T-helper 17 cell (primary cell): ENCODE results near the gene ACTA2. TPM values are rescaled to one million over a fixed set of nuclear protein-coding genes. Genes with fewer than 3 reads are reported as not detected.

ENCODE experiments used
- ATAC-seq: fragments of 150-1000 bp; cut with Tn5 transposase; 2 replicates; pipeline ENCODE4 v1.10.0; 2021; ENCODE audit warnings: mild to moderate bottlenecking, moderate library complexity
- DNase-seq, 3 donors: peaks; one replicate each; pipeline versions ENCODE4 v3.0.0 to v3.0.0-alpha.2; 2020 to 2021
- H3K9me3 ChIP-seq: one replicate; pipeline ENCODE4 v1.7.0; 2013; ENCODE audit warnings: low read length, mild to moderate bottlenecking; ENCODE audit not compliant: control insufficient read depth, poor library complexity, severe bottlenecking
- H3K27ac Mint-ChIP-seq: one replicate; pipeline ENCODE4 v1.8.0; 2022; ENCODE audit warnings: mild to moderate bottlenecking, moderate library complexity, mixed read lengths
- H3K27me3 Mint-ChIP-seq: one replicate; pipeline ENCODE4 v1.8.0; 2022; ENCODE audit warnings: mixed read lengths
- H3K36me3 Mint-ChIP-seq: one replicate; pipeline ENCODE4 v1.8.0; 2022; ENCODE audit warnings: low read depth, mixed read lengths
- H3K4me1 Mint-ChIP-seq: one replicate; pipeline ENCODE4 v1.8.0; 2022; ENCODE audit warnings: mild to moderate bottlenecking, mixed read lengths
- H3K4me3 Mint-ChIP-seq: one replicate; pipeline ENCODE4 v1.8.0; 2022; ENCODE audit warnings: mild to moderate bottlenecking, moderate library complexity, mixed read lengths
- total RNA-seq, 4 donors: library from RNA in 2 of 4; stranded (reverse) in 2 of 4; gene quantifications; one replicate each; pipeline ENCODE4 v1.2.3 and lab custom pipeline; 2022 to 2026

The ACTA2 gene
- total RNA-seq, 2 donors from 2014 or later = 3.8 to 4.6 TPM

DNA sequence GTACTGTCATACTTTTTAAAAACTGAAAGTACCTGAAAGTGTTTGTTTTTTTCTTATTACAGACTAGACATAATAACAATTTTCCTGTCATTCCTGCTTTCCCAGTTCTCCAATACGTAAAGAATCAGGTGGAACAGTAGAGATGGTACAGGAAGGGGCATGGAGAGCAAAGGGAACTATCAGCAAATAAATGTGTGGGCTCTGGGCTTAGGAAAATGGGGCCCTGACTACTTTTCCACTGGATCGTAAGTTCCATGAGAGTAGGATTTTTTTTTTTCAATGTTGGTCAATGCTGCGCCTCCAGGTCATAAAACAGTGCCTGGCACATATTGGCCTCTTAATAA, 22.8 kb upstream of the ACTA2 start:
- H3K27me3 Mint-ChIP-seq = no peaks in the 10 kb centered on the region
- ATAC-seq (peak; percentile 27), DNase-seq (no peak)

DNA sequence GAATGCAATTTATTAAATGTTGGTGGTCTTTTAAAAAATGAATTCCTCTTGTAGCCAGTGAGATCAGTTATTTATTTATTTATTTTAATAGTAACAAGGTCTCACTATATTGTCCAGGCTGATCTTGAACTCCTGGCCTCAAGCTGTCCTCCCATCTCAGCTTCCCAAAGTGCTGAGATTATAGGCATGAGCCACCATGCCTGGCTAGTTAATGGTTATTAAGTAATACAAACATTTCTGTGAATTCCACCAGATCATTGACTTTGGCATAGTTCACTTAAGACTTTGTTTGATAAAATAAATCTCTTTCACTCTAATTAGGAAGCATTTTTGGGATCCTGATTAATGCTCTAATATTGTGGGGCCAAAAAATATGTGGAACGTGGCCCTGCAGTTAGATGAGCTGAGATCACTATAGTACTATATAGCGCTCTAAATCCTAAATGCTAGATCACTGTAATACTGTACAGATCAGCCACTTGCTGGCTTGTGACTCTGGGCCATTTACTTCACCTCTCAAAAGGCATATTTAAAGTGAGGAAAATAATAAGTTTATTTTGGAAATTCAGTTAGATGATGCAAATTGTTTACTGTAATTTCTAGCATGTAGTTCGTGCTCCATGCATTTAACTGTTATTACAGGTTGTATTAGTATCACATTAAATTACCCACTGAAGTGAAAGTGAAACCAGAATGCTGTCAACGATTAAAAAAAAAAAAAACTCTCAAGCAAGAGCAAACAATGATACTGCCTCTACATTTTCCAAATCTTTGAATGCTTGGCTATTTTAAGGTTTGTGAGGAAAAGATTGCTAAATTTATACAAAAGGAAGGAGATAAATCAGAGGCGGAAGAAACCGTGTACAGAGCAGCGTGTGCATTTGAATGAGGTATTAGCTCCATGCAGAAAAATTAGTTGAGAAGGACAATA, 22.1 kb upstream of the ACTA2 start:
- Mint-ChIP-seq H3K4me3 (peak overlapping the region; percentile 99), H3K27ac (peak overlapping the region; percentile 98), H3K27me3 (no peaks in the 10 kb centered on the region), H3K36me3 (peaks cover 2% of the 10 kb centered on the region), H3K4me1 (peaks cover 20% of the 10 kb centered on the region)
- DNase-seq (no peak), ATAC-seq (peak; percentile 61)
- H3K9me3 ChIP-seq = no peaks in the 10 kb centered on the region

More for the DNA sequence above, 22.8 kb upstream of the ACTA2 start:
- Mint-ChIP-seq H3K27ac (peak overlapping the region; percentile 98), H3K36me3 (peaks cover 2% of the 10 kb centered on the region), H3K4me3 (peak overlapping the region; percentile 99), H3K4me1 (peaks cover 19% of the 10 kb centered on the region)
- no peaks in the 10 kb centered on the region for H3K9me3 ChIP-seq

DNA sequence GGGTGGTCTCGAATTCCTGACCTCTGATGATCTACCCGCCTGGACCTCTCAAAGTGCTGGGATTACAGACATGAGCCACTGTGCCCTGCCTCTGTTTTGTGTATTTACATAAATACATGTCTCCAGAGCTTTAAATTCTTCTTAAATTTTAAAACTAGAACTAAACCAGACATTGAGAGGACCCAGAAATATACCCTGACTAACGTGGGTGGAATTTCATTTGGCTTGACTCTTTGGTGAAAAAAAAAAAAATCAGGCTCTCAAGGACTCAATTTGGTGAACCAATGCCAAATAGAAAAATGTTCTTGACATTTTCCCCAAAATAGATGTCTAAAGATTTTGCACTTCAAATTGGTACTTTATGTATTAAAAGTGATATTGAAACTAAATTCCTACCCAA, 21.4 kb upstream of the ACTA2 start:
- H3K36me3 Mint-ChIP-seq = peaks cover 2% of the 10 kb centered on the region
- H3K4me1 Mint-ChIP-seq = peaks cover 15% of the 10 kb centered on the region
- no peak for ATAC-seq
- H3K4me3 Mint-ChIP-seq = no peak overlapping the region
- no peaks in the 10 kb centered on the region for H3K27me3 Mint-ChIP-seq
- H3K9me3 ChIP-seq = no peaks in the 10 kb centered on the region
- no peak for DNase-seq
- H3K27ac Mint-ChIP-seq = no peak overlapping the region

DNA sequence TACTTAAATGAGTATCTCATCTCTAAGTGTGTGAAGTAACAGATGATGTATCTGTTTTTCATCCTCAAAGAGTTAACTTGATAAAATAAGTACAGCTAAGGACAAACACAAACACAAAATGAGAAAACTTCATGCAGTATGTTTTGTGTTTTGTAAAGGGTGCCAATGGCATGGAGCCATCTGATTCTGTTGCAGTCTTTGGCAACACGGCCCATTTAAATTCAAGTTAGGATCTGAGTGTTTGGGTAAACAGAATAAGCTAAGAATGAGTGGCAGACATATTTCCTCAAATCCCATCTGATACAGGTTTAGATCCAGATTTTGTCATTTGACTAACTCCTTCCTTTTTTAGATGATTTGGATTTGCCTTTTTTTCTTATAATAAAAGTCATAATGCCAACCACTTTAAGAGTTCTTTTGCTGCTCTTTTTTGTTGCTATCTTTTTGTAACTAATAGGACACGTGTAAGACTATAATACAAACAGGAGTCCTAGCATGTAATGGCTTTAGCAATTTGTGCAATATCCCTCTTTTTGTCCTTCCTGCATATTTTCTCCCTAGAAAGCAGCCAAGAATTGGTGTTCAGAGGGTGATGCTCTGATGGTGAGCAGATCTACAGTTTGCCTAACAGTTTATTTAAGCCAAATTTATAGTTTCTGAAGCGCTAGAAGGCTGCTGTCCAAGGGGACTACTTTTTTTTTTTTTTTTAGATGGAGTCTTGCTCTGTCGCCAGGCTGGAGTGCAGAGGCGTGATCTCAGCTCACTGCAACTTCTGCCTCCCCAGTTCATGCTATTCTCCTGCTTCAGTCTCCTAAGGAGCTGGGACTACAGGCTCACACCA, 18.9 kb upstream of the ACTA2 start:
- H3K27me3 Mint-ChIP-seq = no peaks in the 10 kb centered on the region
- no peak overlapping the region for H3K27ac Mint-ChIP-seq
- peaks cover 2% of the 10 kb centered on the region for H3K36me3 Mint-ChIP-seq
- peaks cover 14% of the 10 kb centered on the region for H3K4me1 Mint-ChIP-seq
- H3K9me3 ChIP-seq = no peaks in the 10 kb centered on the region
- DNase-seq = no peak
- no peak for ATAC-seq
- H3K4me3 Mint-ChIP-seq = no peak overlapping the region

DNA sequence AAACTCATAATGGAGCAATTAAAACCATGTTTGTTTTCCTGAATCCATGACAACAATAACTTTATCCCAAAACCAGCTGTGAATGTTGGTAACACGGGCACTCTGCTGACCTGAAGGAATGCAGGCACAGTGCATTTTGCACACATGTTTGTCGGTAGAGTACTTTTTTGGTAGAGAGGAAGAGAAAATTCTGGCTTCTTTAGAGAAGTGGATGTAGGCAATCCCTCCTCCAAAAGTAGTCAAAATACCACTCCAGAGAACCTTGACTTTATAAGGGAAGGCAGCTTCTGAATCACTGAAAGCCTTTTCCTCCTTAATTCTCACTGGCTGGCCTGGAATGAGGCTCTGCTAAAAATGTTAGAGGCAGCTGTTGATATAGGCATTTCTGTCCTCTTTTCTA, 15.8 kb upstream of the ACTA2 start:
- no peak overlapping the region for H3K27ac Mint-ChIP-seq
- H3K9me3 ChIP-seq = no peaks in the 10 kb centered on the region
- H3K4me3 Mint-ChIP-seq = no peak overlapping the region
- H3K27me3 Mint-ChIP-seq = no peaks in the 10 kb centered on the region
- H3K4me1 Mint-ChIP-seq = peaks cover 11% of the 10 kb centered on the region
- ATAC-seq (no peak), DNase-seq (no peak)
- no peaks in the 10 kb centered on the region for H3K36me3 Mint-ChIP-seq

DNA sequence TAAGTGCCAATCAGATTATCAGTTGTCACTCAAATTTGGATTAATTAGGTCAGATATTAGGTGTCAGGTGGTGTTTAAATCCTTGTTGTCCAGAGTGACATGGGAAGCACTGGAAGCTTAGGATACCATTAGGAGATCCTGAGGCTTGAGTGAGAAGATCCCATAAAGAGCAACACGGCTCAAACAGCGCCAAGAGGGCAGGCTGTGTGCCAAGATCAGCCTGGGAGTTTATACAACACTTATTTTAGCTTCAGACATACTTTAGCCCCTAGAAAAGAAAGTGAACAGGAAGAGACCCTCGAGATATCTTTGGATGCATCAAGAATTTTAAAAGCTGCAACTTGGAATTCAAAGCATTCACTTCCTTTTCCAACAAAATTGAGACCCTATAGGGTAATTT, 14.2 kb upstream of the ACTA2 start:
- H3K4me1 Mint-ChIP-seq = peaks cover 19% of the 10 kb centered on the region
- no peaks in the 10 kb centered on the region for H3K27me3 Mint-ChIP-seq

DNA sequence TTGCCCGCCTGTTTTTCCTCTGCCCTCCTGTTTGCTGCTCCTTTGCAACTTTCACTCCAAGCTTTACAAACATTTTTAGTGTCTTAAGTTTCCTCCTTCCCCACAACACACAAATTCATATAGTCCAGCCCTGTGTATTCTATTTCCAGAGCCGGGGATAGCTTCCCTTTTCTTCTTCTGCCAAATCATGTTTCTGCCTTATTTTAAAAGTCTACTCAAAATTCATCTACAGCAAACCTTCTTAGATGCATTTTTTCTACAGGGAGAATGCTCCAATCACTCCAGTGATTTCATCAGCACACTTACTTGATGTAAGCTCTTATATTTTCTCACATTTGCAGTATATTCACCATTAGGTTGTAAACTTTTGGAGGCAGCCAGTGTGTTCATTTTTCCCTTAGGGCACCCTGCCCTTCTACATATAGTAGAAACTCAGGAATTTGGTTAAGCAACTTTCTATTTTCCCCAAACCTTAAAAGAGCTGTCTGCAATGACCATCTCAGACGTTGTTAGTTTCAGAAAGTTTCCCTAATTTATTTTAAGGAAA, 12.4 kb upstream of the ACTA2 start:
- H3K27ac Mint-ChIP-seq = peak overlapping the region; percentile 69
- no peaks in the 10 kb centered on the region for H3K27me3 Mint-ChIP-seq
- H3K36me3 Mint-ChIP-seq = no peaks in the 10 kb centered on the region
- DNase-seq (no peak), ATAC-seq (no peak)
- no peaks in the 10 kb centered on the region for H3K9me3 ChIP-seq
- peaks cover 26% of the 10 kb centered on the region for H3K4me1 Mint-ChIP-seq
- H3K4me3 Mint-ChIP-seq = no peak overlapping the region

More for the DNA sequence above, 14.2 kb upstream of the ACTA2 start:
- Mint-ChIP-seq H3K4me3 (no peak overlapping the region), H3K27ac (peak overlapping the region; percentile 57), H3K36me3 (no peaks in the 10 kb centered on the region)
- H3K9me3 ChIP-seq = no peaks in the 10 kb centered on the region
- no peak for ATAC-seq
- DNase-seq = no peak

DNA sequence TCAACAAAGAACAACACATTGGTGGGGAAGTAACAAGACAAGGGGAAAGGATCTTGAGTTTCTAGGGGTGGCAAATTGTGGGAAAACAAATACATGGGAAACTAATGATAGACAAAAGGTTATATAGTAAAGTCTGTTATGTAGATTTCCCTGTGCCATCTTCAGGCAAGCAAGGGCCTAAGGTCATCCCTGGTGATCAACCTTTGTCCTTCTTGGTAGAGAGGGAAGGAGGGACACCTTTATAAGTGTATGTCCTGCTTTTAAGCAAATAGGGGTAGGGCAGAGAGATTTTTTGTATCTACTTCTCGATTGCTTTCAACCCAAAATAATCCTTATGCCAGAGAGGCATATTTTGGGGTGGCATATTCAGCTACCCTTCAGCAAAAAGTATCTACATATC, 11.8 kb upstream of the ACTA2 start:
- no peaks in the 10 kb centered on the region for H3K36me3 Mint-ChIP-seq
- H3K4me3 Mint-ChIP-seq = no peak overlapping the region
- H3K27ac Mint-ChIP-seq = peak overlapping the region; percentile 69
- ATAC-seq (no peak), DNase-seq (no peak)
- no peaks in the 10 kb centered on the region for H3K27me3 Mint-ChIP-seq
- no peaks in the 10 kb centered on the region for H3K9me3 ChIP-seq
- H3K4me1 Mint-ChIP-seq = peaks cover 26% of the 10 kb centered on the region

DNA sequence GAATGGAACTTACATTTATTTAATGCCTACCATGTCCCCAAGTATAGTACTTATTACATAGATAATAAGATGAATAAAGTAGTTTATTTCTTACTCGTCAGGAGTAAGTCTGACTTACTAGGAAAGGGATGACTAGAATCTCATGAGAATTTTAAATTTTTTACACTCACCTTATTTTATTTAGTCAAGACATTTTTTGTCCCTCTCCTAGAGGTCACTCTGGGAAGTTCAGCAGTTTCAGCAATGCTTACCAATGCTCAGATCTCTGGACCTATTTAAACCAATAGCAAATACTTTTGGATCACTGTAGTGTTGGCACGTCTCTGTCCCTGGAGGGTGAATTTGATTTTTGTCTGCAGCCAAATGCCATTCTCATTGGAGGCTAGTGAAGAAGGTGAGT, 10.7 kb upstream of the ACTA2 start:
- H3K9me3 ChIP-seq = no peaks in the 10 kb centered on the region
- Mint-ChIP-seq H3K27me3 (no peaks in the 10 kb centered on the region), H3K4me3 (no peak overlapping the region), H3K4me1 (peaks cover 26% of the 10 kb centered on the region), H3K27ac (no peak overlapping the region), H3K36me3 (no peaks in the 10 kb centered on the region)
- ATAC-seq = no peak
- DNase-seq = no peak

DNA sequence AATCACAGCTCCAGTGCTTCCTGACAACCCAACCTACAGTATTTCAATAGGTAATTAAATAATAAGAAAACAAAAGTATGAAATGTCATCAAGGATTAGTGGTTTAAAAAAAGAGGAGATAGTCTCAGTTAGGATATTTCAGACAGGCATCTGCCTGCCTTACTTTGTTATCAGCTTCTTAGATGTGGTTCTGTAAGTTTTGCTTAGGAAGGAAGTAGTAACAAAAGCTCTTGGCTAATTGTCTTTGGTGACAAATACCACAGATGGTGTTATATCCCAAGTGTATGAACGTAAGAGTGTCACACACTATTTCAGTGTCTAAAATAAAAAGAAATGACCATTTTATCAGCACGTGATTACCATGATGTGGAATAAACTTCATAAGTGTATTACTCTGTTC, 9.8 kb upstream of the ACTA2 start:
- DNase-seq (no peak), ATAC-seq (peak; percentile 96)
- H3K27ac Mint-ChIP-seq = peak overlapping the region; percentile 17
- peak overlapping the region; percentile 74 for H3K4me3 Mint-ChIP-seq
- peaks cover 26% of the 10 kb centered on the region for H3K4me1 Mint-ChIP-seq
- H3K36me3 Mint-ChIP-seq = no peaks in the 10 kb centered on the region
- no peaks in the 10 kb centered on the region for H3K9me3 ChIP-seq
- no peaks in the 10 kb centered on the region for H3K27me3 Mint-ChIP-seq

DNA sequence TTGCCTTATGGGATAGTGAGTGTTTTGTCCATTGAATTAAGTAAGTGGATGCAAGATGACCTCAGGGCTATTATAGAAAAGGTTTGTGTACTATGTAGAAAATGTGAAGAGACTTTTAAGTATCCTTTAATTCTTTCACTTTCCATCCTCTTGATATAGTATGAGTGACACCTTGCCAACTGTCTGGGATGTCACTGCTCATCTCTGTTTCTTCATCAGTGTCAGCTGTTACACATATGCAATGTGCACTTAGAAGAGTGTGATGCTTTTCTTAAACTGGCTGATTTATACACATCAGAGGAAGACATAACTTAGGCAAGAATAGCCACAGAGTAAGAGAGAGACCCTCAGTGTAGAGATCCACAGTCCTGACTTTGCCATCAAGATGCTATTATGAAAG, 8.7 kb upstream of the ACTA2 start:
- ATAC-seq (no peak), DNase-seq (no peak)
- no peaks in the 10 kb centered on the region for H3K9me3 ChIP-seq
- Mint-ChIP-seq H3K4me1 (peaks cover 26% of the 10 kb centered on the region), H3K4me3 (no peak overlapping the region), H3K27me3 (no peaks in the 10 kb centered on the region), H3K27ac (no peak overlapping the region), H3K36me3 (no peaks in the 10 kb centered on the region)

DNA sequence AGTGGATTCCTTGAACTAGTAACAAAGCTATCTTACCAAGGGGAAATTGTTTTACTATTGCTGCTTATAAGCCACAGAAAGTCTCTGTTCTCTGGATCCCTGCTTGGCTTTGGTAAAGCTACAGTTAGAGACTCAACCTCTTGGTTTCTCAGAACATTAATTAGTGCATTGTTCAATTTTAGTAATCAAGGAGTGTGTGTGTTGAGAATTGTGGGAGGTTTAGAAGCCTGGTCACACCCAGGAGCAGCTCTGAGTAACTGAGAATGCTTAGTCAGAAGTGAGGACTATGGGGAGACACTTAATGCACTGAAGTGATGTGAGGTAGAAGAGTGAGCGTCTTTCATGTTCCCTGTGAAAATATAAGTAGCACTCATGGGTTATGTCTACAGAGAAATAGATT, 8.2 kb upstream of the ACTA2 start:
- ATAC-seq (no peak), DNase-seq (no peak)
- Mint-ChIP-seq H3K36me3 (no peaks in the 10 kb centered on the region), H3K4me1 (peaks cover 26% of the 10 kb centered on the region), H3K27ac (no peak overlapping the region), H3K4me3 (no peak overlapping the region), H3K27me3 (no peaks in the 10 kb centered on the region)
- no peaks in the 10 kb centered on the region for H3K9me3 ChIP-seq

DNA sequence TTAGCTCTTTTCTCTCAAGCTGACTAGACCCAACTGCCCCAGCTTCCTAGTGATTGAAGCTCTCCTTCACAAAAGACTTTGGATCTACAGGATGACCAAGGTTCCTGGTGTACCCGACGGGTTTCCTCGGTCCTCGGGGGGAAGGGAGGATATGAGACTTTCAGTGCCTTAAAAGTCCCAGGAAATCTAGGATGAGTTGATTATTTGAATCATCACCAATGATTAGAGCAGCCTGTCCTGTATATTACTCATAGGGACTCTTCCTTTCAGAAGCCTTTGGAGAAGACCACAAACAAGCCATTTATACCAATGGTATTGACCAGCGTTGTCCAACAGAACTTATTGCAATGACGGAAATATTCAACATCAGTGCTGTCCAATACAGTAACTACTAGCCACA, 6.1 kb upstream of the ACTA2 start:
- no peak for DNase-seq
- no peaks in the 10 kb centered on the region for H3K9me3 ChIP-seq
- no peaks in the 10 kb centered on the region for H3K27me3 Mint-ChIP-seq
- H3K4me1 Mint-ChIP-seq = peaks cover 21% of the 10 kb centered on the region
- no peak overlapping the region for H3K4me3 Mint-ChIP-seq
- no peak for ATAC-seq
- H3K27ac Mint-ChIP-seq = no peak overlapping the region
- no peaks in the 10 kb centered on the region for H3K36me3 Mint-ChIP-seq
